Prostate gland (tissue), 2 donors: ENCODE measurements around the gene GUCY2C. TPM values are rescaled to one million over a fixed set of nuclear protein-coding genes. Genes with fewer than 3 reads are reported as not detected.

ENCODE experiments used
- DNase-seq: peaks from one replicate; pipeline ENCODE4 v3.0.0-alpha.2; 2019; ENCODE audit warnings: low spot score
- H3K27ac ChIP-seq, 2 donors: fragments of 200-600 bp; sonication (generic); 2 replicates each; pipeline ENCODE4 v1.5.1; 2017 to 2019
- H3K27me3 ChIP-seq: fragments of 200-600 bp; sonication (generic); replicated peaks from 2 replicates; pipeline ENCODE4 v1.5.1; 2019; ENCODE audit not compliant: insufficient read depth
- H3K36me3 ChIP-seq, 2 donors: fragments of 200-600 bp; sonication (generic); 1 replicate in 1 of 2; 2 replicates in 1 of 2; pipeline versions ENCODE4 v1.5.1 to v1.8.1; 2017 to 2019
- H3K4me1 ChIP-seq: fragments of 200-600 bp; sonication (generic); replicated peaks from 2 replicates; pipeline ENCODE4 v1.5.1; 2019
- H3K4me3 ChIP-seq, 2 donors: fragments of 200-600 bp; sonication (generic); 2 replicates each; pipeline ENCODE4 v1.5.1; 2017 to 2019
- H3K9me3 ChIP-seq: fragments of 200-600 bp; sonication (generic); 2 replicates; pipeline ENCODE4 v1.5.1; 2017
- CTCF ChIP-seq, 4 experiments: fragments of 200-600 bp in 2 of 4; fragments of 450-650 bp in 2 of 4; sonication (generic) in 2 of 4; IDR thresholded peaks; 1 replicate in 3 of 4; 2 replicates in 1 of 4; pipeline ENCODE4 v1.5.1; 2016 to 2019; ENCODE audit warnings: antibody characterized with exemption in 4 of 4, mild to moderate bottlenecking in 2 of 4, moderate library complexity in 2 of 4
- POLR2A ChIP-seq: fragments of 450-650 bp; IDR thresholded peaks from one replicate; pipeline ENCODE4 v1.6.1; 2016; ENCODE audit warnings: antibody characterized with exemption, mild to moderate bottlenecking
- POLR2AphosphoS5 ChIP-seq: sonication (generic); formaldehyde crosslinking; IDR thresholded peaks from one replicate; pipeline ENCODE4 v1.6.1; 2017; ENCODE audit warnings: antibody characterized with exemption
- WGBS: methylation state at CpG from one replicate; pipeline ENCODE4 v1.1.5; 2018; 5-methylcytosine and 5-hydroxymethylcytosine counted together
- intact Hi-C: fragments of 100-400 bp; cut with DNase I; formaldehyde crosslinking; loops from one replicate; pipeline ENCODE4 v1.14.2; 2022
- total RNA-seq, 2 donors: library from RNA; depleted of rRNA; stranded (reverse); fragments of >200 nt; gene quantifications; one replicate each; pipeline ENCODE4 v1.1.0, GENCODE V29; 2016

The GUCY2C gene
- total RNA-seq, 2 donors from 2014 or later: 0.11 TPM; not detected in 1

- DNase-seq: no peak
- TF ChIP-seq POLR2A (no peak), POLR2AphosphoS5 (no peak), CTCF (IDR thresholded peaks at IDR 0.05) (no peak)
- Histone ChIP-seq H3K27me3 (no peaks in the 10 kb centered on the region), H3K4me3 (no peak overlapping the region), H3K9me3 (no peaks in the 10 kb centered on the region), H3K36me3 (no peaks in the 10 kb centered on the region), H3K4me1 (no peaks in the 10 kb centered on the region), H3K27ac (no peak overlapping the region)
- intact Hi-C loops: no loop called here
- 41% methylated on average over 4 of the region's 4 CpGs for WGBS
Measured at GRCh38 chr12:14601692-14602478, 94.5 kb downstream of the GUCY2C start.

GRCh38 chr12:14597480-14597879, 98.9 kb downstream of the GUCY2C start:
- TF ChIP-seq CTCF (IDR thresholded peaks at IDR 0.05): no peak
- TF ChIP-seq POLR2AphosphoS5: no peak
- TF ChIP-seq POLR2A: no peak
- WGBS: 95% methylated on average over 3 of the region's 3 CpGs
- intact Hi-C loops: no loop called here
- H3K27ac ChIP-seq: no peak overlapping the region
- no peak for DNase-seq
- no peaks in the 10 kb centered on the region for H3K27me3 ChIP-seq
- no peak overlapping the region for H3K4me3 ChIP-seq
- H3K4me1 ChIP-seq: no peaks in the 10 kb centered on the region
- no peaks in the 10 kb centered on the region for H3K36me3 ChIP-seq
- no peaks in the 10 kb centered on the region for H3K9me3 ChIP-seq

GRCh38 chr12:14591719-14592118, 104.7 kb downstream of the GUCY2C start:
- 42% methylated on average over 1 of the region's 1 CpG for WGBS
- no peak for TF ChIP-seq CTCF (IDR thresholded peaks at IDR 0.05)
- TF ChIP-seq POLR2AphosphoS5: no peak
- TF ChIP-seq POLR2A: no peak
- intact Hi-C loops: no loop called here

GRCh38 chr12:14589169-14590004, 107.0 kb downstream of the GUCY2C start:
- H3K9me3 ChIP-seq: no peaks in the 10 kb centered on the region
- 96% methylated on average over 15 of the region's 18 CpGs for WGBS
- H3K36me3 ChIP-seq: no peaks in the 10 kb centered on the region
- intact Hi-C loops: no loop called here
- no peak overlapping the region for H3K4me3 ChIP-seq
- no peaks in the 10 kb centered on the region for H3K4me1 ChIP-seq
- H3K27ac ChIP-seq: no peak overlapping the region
- DNase-seq: no peak
- no peaks in the 10 kb centered on the region for H3K27me3 ChIP-seq
- TF ChIP-seq POLR2A: no peak
- TF ChIP-seq POLR2AphosphoS5: no peak
- no peak for TF ChIP-seq CTCF (IDR thresholded peaks at IDR 0.05)

More at GRCh38 chr12:14591719-14592118, 104.7 kb downstream of the GUCY2C start:
- Histone ChIP-seq H3K27ac (no peak overlapping the region), H3K27me3 (no peaks in the 10 kb centered on the region), H3K9me3 (no peaks in the 10 kb centered on the region), H3K36me3 (no peaks in the 10 kb centered on the region), H3K4me1 (no peaks in the 10 kb centered on the region), H3K4me3 (no peak overlapping the region)
- DNase-seq: no peak
